COLO668 (cell line): ENCODE data around the gene MAPK8IP1.
"Not testable (repeated sequence)": the region's sequence is repeated elsewhere in the genome, so short reads cannot be mapped to it uniquely, and the experiment has no call there.

Source experiments
- DNase-seq: peaks from one replicate; lab custom pipeline; 2025; ENCODE audit not compliant: unreplicated experiment; lab: John Stamatoyannopoulos, UW

The MAPK8IP1 gene

DNA sequence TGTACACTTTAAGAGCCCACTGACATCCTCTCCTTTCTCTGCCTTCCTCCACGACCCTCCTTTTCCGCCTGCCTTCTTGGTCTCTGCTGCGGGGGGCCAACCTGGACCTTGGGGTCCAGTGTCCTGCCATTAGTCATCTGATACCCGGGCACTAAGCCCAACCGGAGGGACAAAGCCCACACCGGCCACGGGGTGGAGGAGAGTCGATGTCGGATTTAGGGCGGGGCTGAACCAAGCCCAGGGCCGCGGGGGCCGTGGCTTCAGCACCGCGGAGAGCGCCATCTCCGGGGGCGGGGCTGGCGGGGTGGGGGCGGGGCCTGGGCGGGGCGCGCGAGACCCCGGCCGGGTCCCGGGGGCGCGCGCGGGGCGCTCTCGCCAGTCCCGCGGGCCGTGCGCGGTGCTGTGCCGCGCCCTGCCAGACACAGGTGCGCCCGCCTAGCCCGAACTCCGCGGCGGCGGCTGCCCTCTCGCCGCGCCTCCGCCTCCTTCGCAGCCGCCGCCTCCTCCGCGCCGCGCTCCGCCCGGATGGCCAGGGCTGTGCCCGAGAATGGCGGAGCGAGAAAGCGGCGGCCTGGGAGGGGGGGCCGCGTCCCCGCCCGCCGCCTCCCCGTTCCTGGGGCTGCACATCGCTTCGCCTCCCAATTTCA, at the start of gene MAPK8IP1:
TSS of gene MAPK8IP1 (plus strand) at position 378 of the 647 bp plus-strand sequence. CDS start at position 548, 170 bp downstream.
- DNase-seq, result peak; percentile 91

GRCh38 chr11:45839204-45839603, 46.2 kb upstream of the MAPK8IP1 start:
- DNase-seq, result no peak

- DNase-seq, result not testable (repeated sequence)
These were observed 45.2 kb upstream of the MAPK8IP1 start for GRCh38 chr11:45840251-45840650.

DNA sequence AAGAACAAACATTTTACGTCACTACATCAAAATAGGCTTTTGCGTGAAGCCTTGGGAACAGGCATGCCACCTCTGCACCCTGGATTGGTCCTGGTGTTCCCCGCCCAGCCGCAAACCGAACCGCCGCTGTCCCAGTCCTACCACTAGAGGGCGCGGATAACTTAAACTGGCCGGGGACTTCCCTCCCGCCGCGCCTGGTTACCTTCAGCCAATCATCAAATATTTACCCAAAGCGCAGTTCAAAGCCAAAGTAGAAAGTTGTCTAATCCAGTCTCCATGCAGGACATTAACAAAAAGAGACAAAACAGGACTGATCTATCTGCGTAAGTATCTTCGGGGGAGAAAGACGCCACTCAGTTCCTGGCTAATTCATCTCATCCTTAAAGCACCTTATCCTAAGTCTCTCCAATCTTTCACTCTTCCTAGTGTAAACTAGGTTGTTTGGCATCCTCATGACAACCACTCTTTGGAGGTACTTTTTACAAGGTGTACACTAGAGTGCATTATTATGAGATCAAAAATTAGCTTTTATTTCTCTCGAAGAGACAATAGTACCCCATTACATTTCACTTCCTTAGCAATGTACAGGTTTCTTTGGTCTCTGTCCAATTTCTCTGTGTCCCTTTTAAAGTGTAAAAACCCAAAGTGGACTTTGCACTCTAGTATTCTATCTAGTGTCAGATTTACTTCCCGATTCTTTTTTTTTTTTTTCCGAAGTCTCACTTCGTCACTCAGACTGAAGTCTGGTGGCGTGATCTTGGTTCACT, 42.1 kb upstream of the MAPK8IP1 start:
- peak; percentile 92 for DNase-seq

GRCh38 chr11:45844822-45845578, 40.5 kb upstream of the MAPK8IP1 start:
- DNase-seq, result no peak

DNA sequence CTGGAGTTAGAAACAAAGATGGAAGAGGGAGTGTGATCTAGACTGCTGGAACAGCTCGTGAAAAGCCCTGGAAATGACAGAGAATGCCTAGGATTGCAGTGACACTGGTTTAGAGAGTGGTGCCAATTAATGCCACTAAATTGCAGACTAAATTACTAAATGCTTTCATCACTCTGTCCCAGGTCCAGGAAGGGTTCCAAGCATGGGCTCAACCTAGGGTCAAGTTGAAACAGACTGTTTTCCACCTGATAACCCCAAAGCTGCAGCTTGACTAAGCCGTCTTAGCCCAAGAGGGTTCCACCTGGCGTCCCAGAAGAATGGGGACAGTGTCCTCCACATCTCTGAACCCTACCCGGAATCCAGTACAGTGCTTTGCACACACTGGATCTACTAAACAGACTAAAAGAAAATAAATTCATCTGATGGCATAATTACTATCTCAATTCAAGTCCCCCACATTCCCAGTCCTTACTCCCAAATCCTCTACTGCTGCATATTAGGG, 39.2 kb upstream of the MAPK8IP1 start:
- no peak for DNase-seq

DNA sequence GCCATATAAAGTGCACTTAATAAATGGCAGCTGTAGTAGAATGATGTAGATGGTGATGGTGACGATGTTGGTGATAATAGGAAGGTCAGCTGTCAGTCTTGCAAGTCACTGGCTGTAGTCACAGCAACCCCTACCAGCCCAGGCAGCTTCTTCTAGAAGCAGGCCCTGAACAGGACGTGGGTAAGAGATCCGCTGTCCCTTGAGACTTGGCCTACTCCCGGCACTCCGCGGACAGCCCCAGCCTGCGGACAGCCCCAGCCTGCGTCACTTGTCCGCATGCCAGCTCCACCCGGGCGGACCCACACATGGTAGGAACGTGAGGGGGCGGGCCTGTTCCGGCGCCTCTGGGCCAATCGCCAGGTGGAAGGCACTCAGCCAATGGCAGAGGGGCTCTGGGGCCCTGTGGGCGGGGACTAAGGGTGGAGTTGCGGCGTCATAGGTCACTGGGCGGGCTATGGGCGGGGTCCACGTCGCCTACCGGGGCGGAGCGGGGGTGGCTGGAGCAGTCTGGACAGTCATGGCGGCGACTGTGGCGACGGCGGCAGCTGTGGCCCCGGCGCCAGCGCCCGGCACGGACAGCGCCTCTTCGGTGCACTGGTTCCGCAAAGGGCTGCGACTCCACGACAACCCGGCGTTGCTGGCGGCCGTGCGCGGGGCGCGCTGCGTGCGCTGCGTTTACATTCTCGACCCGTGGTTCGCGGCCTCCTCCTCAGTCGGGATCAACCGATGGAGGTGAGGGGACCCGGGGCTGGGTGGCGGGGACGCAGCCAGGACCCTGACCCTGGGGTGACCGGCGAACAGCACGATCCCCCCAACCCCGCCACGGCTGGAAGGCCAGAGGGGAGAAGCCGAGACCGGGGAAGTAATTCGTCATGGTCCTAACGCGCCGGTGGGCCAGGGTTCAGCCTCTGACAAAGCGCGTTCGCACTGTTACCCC, 38.2 kb upstream of the MAPK8IP1 start, which contains the start of gene CRY2:
TSS of gene CRY2 (plus strand) at position 502 of the 937 bp plus-strand sequence. CDS start at position 518, 16 bp downstream.
- peak; percentile 99 for DNase-seq

DNA sequence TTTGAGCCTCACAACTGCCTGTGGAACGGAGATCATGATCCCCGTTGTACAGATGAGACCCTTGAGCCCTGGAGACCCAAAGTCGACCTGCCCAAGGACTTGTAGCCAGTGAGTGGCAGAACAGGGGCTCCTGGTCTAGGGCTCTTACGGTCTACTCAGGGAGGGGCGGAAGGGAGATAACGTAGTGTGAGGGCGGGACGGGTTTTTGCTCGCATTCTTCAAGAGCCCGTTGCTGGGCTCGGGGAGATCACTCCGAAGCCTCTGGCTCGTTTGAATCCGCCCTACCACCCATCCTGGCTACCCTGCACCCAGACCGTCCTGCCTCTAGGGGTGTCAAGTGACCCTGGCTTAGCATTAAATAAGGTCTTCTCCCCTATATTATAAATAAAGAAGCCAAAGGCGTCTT, 37.5 kb upstream of the MAPK8IP1 start:
- DNase-seq, result peak; percentile 52

- peak; percentile 48 for DNase-seq
These were observed 36.8 kb upstream of the MAPK8IP1 start for GRCh38 chr11:45848654-45849081.

DNA sequence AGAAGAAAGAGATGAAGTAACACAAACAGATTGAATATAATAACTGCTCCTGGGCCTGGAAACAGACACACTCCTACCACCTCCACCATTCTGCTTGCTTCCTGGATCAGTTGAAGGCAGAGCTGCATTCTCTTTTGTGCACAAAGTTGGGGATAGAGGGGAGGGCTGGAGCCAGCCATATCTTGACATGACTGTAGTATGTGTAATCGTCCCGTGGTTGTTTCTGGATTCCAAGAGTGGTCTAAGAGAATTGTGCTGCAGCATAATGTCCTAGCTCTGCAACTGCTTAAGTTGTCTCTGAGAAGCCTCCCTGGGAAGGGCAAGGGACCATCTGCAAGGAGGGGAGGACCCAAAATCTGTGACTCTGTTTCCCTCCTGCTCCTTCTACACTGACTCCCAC, 35.0 kb upstream of the MAPK8IP1 start:
- no peak for DNase-seq

DNA sequence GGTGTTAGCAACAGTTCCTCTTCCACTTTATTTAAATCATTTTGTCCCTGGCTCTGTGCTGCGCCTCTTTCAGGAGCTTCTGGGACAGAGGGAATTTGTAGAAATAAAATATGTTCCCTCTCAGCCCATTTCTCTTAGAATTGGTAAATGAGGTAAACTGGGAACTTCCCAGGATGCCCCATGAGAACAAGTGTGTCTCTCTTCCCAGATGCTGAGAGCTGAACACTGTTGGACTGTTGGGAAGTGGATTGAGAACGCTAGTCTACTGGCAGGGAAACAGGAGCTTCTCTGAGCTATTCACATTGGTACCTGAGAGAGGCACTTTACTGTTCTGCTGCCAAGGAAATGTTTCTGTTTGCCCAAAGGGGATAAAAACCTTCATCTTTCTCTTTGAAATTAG, 34.2 kb upstream of the MAPK8IP1 start:
- no peak for DNase-seq

DNA sequence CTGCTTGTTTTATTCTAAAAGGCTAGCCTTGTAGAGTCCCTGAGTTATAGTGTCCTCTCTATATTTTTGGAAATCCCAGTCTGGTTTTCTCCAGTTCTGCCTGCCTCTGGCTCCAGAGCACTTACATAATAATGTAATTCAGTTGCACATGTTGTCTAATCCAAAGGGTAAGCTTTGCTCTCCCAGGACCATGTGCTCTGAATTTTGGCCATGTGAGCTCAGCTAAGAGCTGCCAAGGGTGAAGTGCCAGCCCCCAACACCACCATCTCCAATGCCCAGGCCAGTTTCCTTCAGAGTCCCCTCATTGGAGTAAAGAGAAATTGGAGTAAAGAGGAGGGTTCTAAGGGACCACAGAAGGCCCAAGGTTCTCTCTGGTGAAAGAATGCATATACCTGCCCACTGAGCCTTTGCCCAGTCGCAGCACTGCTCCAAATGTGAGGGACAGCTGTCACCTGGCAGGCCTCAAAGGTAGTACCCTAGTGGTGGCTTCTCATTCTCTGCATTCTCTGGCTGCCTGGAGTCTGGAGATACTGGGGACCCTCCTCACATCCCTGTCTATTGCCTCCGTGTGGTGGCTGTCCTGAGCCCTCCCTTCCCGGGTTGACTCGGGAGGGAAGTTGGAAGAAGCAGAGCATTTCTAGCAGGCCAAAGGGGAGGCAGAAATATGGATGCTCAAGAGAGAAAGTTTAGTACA, 33.3 kb upstream of the MAPK8IP1 start:
- no peak for DNase-seq

DNA sequence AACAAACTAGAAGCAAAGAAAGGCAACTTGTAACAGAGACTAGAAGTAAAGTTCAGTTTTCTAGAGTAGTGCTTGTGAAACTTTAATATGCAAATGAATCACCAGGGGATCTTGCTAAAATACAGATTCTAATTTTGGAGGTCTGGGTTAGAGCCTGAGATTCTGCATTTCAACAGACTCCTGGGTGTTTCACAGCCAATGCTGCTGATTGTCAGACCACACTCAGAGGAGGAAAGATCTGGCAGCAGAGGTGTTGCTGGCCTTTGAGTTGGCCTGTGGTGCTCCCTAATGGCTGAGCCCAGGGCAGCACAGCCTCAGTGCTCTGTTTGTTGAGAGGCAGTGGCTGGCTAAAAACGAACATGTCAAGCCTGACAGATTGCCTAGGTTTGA, 32.7 kb upstream of the MAPK8IP1 start:
- no peak for DNase-seq

GRCh38 chr11:45853332-45854219, 31.9 kb upstream of the MAPK8IP1 start:
- no peak for DNase-seq

DNA sequence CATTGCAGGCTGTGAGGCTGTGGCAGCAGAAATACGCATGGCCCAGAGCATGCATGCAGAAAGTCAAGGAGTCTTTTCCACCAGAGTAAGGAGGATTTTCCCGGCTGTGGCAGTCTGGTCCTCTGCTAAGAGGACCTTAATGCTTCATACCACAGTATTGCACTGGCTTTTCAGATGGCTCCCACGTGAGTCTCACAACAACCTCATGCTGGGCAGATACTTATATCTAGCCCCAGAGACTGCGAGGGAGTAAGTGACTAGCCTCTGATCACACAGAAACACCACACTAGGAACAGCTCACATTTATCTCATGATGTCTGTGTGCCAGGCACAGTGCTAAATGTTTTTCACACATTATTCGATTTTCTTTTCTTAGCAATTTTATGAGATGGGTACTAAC, 30.1 kb upstream of the MAPK8IP1 start:
- no peak for DNase-seq

DNA sequence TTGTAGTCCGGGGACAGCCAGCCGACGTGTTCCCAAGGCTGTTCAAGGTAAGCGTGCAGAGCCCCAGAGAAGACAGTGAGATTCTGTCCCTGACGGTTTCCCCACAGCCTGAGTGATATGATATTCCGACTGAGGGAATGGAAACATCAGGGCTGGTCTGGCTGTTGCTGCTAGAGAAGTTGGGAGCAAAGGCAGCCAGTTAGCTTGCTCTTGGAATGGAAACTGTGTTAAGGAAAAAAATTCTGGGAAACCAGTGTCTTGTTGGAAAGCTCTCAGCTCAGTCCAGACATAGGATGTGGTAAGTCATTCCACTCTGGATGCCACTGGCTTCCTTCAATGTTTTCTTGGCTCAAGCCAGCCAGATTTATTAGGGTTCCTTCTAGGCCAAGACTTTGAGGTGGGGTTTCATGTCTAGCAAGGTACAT, 29.4 kb upstream of the MAPK8IP1 start:
- no peak for DNase-seq

GRCh38 chr11:45857961-45858474, 27.4 kb upstream of the MAPK8IP1 start:
- no peak for DNase-seq

- DNase-seq, result no peak
These were observed 26.6 kb upstream of the MAPK8IP1 start for GRCh38 chr11:45858751-45859398.
